OCI-LY7 (cell line): ENCODE results near the gene CFAP74. TPM values are rescaled to one million over a fixed set of nuclear protein-coding genes. Genes with fewer than 3 reads are reported as not detected.
"Not testable (repeated sequence)": the region's sequence is repeated elsewhere in the genome, so short reads cannot be mapped to it uniquely, and the experiment has no call there.

Source experiments
- BruUV-seq: library from RNA; stranded (reverse); fragments of 400-500 nt; replicated peaks from 2 replicates; lab custom pipeline; 2021; lab: Mats Ljungman, UMichigan
- CTCF ChIA-PET: fragments of 300-600 bp; sonication (Branson Sonifier 250); formaldehyde crosslinking; loops from one replicate; lab custom pipeline; 2022; ENCODE audit warnings: antibody characterized with exemption; ENCODE audit not compliant: unreplicated experiment; lab: Charles Lee
- POLR2A ChIA-PET: fragments of 300-600 bp; sonication (Branson Sonifier 250); formaldehyde crosslinking; loops from one replicate; lab custom pipeline; 2022; ENCODE audit warnings: antibody characterized with exemption; lab: Charles Lee
- DNase-seq: peaks from one replicate; pipeline ENCODE4 v3.0.0-alpha.2; 2015; ENCODE audit warnings: low spot score
- H2AFZ ChIP-seq: fragments of 200-600 bp; sonication (generic), shearing (Covaris generic); 2 replicates; pipeline ENCODE4 v1.6.1; 2014; ENCODE audit warnings: mild to moderate bottlenecking, antibody characterized with exemption, low read length, moderate library complexity
- H3K27ac ChIP-seq: fragments of 200-600 bp; sonication (generic); 2 replicates; pipeline ENCODE4 v1.5.1; 2014; ENCODE audit warnings: mixed run types, low read depth, mild to moderate bottlenecking, moderate library complexity, low read length, inconsistent platforms; ENCODE audit not compliant: poor library complexity, severe bottlenecking
- H3K36me3 ChIP-seq: fragments of 200-600 bp; sonication (generic); 2 replicates; pipeline ENCODE4 v1.6.1; 2014; ENCODE audit warnings: mild to moderate bottlenecking, antibody characterized with exemption, low read length, moderate library complexity, mixed read lengths; ENCODE audit not compliant: insufficient read depth
- H3K4me1 ChIP-seq: fragments of 200-600 bp; sonication (generic); 2 replicates; pipeline ENCODE4 v1.5.1; 2014; ENCODE audit warnings: mild to moderate bottlenecking, low read length; ENCODE audit not compliant: insufficient read depth, poor library complexity, severe bottlenecking
- H3K4me2 ChIP-seq: fragments of 200-600 bp; sonication (generic); 2 replicates; pipeline ENCODE4 v1.6.1; 2014; ENCODE audit warnings: mild to moderate bottlenecking, low read length
- H3K4me3 ChIP-seq: fragments of 200-600 bp; sonication (generic); 2 replicates; pipeline ENCODE4 v1.5.1; 2014; ENCODE audit warnings: mild to moderate bottlenecking, low read depth, low read length; ENCODE audit not compliant: poor library complexity, severe bottlenecking
- H3K79me2 ChIP-seq: fragments of 200-600 bp; sonication (generic); 2 replicates; pipeline ENCODE4 v1.6.1; 2016; ENCODE audit warnings: low read depth, mild to moderate bottlenecking, low read length, moderate library complexity, mixed read lengths; ENCODE audit not compliant: insufficient read depth
- H3K9me2 ChIP-seq: fragments of 200-600 bp; sonication (generic); 2 replicates; pipeline ENCODE4 v1.6.1; 2016; ENCODE audit warnings: mild to moderate bottlenecking, low read length, mixed read lengths; ENCODE audit not compliant: insufficient read depth
- H3K9me3 ChIP-seq: fragments of 200-600 bp; sonication (generic); 2 replicates; pipeline ENCODE4 v1.6.1; 2014; ENCODE audit warnings: mild to moderate bottlenecking, mixed run types, low read length, mixed read lengths
- H4K20me1 ChIP-seq: fragments of 200-600 bp; sonication (generic); 2 replicates; pipeline ENCODE4 v1.6.1; 2014; ENCODE audit warnings: mild to moderate bottlenecking, antibody characterized with exemption, low read length, moderate library complexity, mixed read lengths; ENCODE audit not compliant: insufficient read depth
- EZH2phosphoT487 ChIP-seq: fragments of 200-600 bp; sonication (generic); IDR thresholded peaks from 2 replicates; pipeline ENCODE4 v1.6.1; 2018; ENCODE audit warnings: low read depth, borderline replicate concordance, mild to moderate bottlenecking, mixed run types, antibody characterized with exemption, low read length, moderate library complexity, mixed read lengths
- intact Hi-C: fragments of 100-400 bp; cut with micrococcal nuclease; formaldehyde crosslinking; loops from one replicate; pipeline ENCODE4 v1.10.0; 2022; ENCODE audit not compliant: unreplicated experiment
- total RNA-seq, 2 experiments: library from RNA; depleted of rRNA in 1 of 2; stranded (reverse); fragments of >200 nt in 1 of 2; shearing (Covaris generic) in 1 of 2; gene quantifications; 2 replicates each; pipeline ENCODE4 v1.2.3, GENCODE V29; 2014 to 2022
- TF ChIP-seq, protein P1 (sequence below): fragments of 200-600 bp; sonication (generic); conservative IDR thresholded peaks from 2 replicates; pipeline ENCODE4 v1.5.1; 2014; ENCODE audit warnings: mild to moderate bottlenecking, antibody characterized with exemption, low read length, moderate library complexity, mixed read lengths

Gene CFAP74
- total RNA-seq, 2 experiments from 2014 or later = not detected

DNA sequence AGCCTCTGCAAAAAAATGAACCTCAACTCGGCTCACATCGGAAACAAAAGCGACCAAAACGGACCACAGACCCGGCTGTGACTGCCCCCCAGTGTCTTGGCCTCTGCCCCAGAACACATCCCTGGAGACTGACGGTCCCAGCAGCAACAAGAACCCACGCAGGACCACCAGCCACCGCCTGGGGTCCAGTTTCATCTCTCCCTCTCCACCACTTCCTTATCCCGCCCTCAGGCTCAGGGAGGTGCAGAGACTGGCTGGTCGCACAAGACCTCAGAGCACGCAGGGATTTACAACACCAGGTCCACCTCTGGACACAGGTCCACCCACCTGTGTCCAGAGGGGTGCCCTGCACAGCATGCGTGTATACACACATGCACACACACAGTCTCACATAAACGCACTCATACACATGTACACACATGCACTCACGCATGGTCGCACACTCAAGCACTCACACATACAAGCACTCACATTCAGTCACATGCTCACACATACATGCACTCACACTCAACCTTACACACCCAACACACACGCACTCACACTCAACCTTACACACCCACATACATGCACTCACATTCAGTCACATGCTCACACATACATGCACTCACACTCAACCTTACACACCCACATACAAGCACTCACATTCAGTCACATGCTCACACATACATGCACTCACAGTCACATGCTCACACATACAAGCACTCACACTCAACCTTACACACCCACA lies 65.9 kb downstream of the CFAP74 start:
- Histone ChIP-seq H3K9me3 (0 out of 2 replicates have a peak, but pooled peaks cover 6% of the 10 kb centered on the region), H3K79me2 (no peaks in the 10 kb centered on the region), H2AFZ (no peak overlapping the region), H3K4me1 (peaks cover 5% of the 10 kb centered on the region), H3K4me3 (no peak overlapping the region), H3K27ac (no peak overlapping the region), H4K20me1 (no peaks in the 10 kb centered on the region), H3K9me2 (no peaks in the 10 kb centered on the region), H3K4me2 (no peak overlapping the region), H3K36me3 (no peaks in the 10 kb centered on the region)
- POLR2A ChIA-PET = no interaction called here
- no peak for DNase-seq
- CTCF ChIA-PET = no interaction called here
- BruUV-seq = no TSS peak
- intact Hi-C loops = no loop called here
- TF ChIP-seq, protein P1, sequence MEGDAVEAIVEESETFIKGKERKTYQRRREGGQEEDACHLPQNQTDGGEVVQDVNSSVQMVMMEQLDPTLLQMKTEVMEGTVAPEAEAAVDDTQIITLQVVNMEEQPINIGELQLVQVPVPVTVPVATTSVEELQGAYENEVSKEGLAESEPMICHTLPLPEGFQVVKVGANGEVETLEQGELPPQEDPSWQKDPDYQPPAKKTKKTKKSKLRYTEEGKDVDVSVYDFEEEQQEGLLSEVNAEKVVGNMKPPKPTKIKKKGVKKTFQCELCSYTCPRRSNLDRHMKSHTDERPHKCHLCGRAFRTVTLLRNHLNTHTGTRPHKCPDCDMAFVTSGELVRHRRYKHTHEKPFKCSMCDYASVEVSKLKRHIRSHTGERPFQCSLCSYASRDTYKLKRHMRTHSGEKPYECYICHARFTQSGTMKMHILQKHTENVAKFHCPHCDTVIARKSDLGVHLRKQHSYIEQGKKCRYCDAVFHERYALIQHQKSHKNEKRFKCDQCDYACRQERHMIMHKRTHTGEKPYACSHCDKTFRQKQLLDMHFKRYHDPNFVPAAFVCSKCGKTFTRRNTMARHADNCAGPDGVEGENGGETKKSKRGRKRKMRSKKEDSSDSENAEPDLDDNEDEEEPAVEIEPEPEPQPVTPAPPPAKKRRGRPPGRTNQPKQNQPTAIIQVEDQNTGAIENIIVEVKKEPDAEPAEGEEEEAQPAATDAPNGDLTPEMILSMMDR = no peak
- TF ChIP-seq EZH2phosphoT487 = no peak

DNA sequence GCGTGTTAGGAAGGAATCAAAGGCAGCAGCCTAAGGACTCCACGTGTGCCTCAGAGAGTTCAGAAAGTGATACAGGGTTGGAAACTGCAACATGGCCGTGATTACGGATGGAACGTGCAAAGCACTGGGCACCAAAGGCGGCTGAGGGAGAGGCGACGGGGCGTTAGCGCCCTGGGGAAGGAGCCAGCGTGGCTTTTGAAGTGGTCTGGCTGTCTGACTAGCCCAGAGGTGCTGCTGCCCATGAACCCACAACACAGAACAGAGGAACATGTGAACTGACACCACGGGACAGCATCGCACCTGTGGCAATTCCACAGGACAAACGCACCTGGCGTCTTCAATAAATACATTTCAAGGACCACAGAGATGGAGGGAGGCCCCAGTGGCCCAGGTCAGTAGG lies 66.5 kb downstream of the CFAP74 start:
- Histone ChIP-seq H3K36me3 (no peaks in the 10 kb centered on the region), H4K20me1 (no peaks in the 10 kb centered on the region), H3K4me3 (no peak overlapping the region), H3K9me3 (0 out of 2 replicates have a peak, but pooled peaks cover 6% of the 10 kb centered on the region), H3K79me2 (no peaks in the 10 kb centered on the region), H3K9me2 (no peaks in the 10 kb centered on the region), H2AFZ (no peak overlapping the region), H3K4me1 (no peaks in the 10 kb centered on the region), H3K27ac (no peak overlapping the region), H3K4me2 (no peak overlapping the region)
- intact Hi-C loops = no loop called here
- BruUV-seq = no TSS peak
- no peak for DNase-seq
- ChIA-PET POLR2A (no interaction called here), CTCF (no interaction called here)
- no peak for TF ChIP-seq EZH2phosphoT487
- TF ChIP-seq, protein P1 = no peak

DNA sequence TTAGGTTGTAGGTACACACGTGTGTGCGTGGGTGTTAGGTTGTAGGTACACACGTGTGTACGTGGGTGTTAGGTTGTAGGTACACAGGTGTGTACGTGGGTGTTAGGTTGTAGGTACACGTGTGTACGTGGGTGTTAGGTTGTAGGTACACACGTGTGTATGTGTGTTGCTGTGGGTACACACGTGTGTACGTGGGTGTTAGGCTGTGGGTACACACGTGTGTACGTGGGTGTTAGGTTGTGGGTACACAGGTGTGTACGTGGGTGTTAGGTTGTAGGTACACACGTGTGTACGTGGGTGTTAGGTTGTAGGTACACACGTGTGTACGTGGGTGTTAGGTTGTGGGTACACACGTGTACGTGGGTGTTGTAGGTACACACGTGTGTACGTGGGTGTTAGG lies 68.7 kb downstream of the CFAP74 start:
- H3K36me3 ChIP-seq, intact Hi-C loops, H3K9me2 ChIP-seq, BruUV-seq, H3K9me3 ChIP-seq, POLR2A ChIA-PET, H2AFZ ChIP-seq, H3K4me2 ChIP-seq, H4K20me1 ChIP-seq, H3K4me1 ChIP-seq, CTCF ChIA-PET, H3K4me3 ChIP-seq, H3K27ac ChIP-seq, DNase-seq, H3K79me2 ChIP-seq: not testable (repeated sequence)
